Heart left ventricle (tissue), 16 donors: ENCODE data around the gene ANKRD61. TPM values are rescaled to one million over a fixed set of nuclear protein-coding genes. Genes with fewer than 3 reads are reported as not detected.
"Not testable (repeated sequence)": the region's sequence is repeated elsewhere in the genome, so short reads cannot be mapped to it uniquely, and the experiment has no call there.

Experiments used
- ATAC-seq, 4 donors: fragments of 200-7000 bp; cut with Tn5 transposase; one replicate each; pipeline ENCODE4 v1.9.1; 2020 to 2022; ENCODE audit warnings: moderate library complexity in 4 of 4, mild to moderate bottlenecking in 3 of 4, moderate number of reproducible peaks in 1 of 4
- DNase-seq, 5 donors: peaks; one replicate each; pipeline ENCODE4 v3.0.0-alpha.2; 2020
- H3K27ac ChIP-seq, 12 donors: fragments of 200-600 bp; sonication (generic) in 4 of 12; one replicate each; pipeline versions ENCODE4 v1.5.0 to v1.8.0; 2016 to 2022; ENCODE audit warnings: mild to moderate bottlenecking in 2 of 12
- H3K27me3 ChIP-seq, 9 donors: fragments of 200-600 bp; sonication (generic) in 2 of 9; one replicate each; pipeline versions ENCODE4 v1.5.1 to v1.8.0; 2016 to 2022; ENCODE audit warnings: mild to moderate bottlenecking in 3 of 9
- H3K36me3 ChIP-seq, 9 donors: fragments of 200-600 bp; sonication (generic) in 2 of 9; one replicate each; pipeline versions ENCODE4 v1.5.0 to v1.8.0; 2018 to 2022; ENCODE audit warnings: mild to moderate bottlenecking in 2 of 9
- H3K4me1 ChIP-seq, 12 donors: fragments of 200-600 bp; sonication (generic) in 4 of 12; one replicate each; pipeline versions ENCODE4 v1.5.0 to v1.8.0; 2016 to 2022; ENCODE audit warnings: mild to moderate bottlenecking in 3 of 12
- H3K4me3 ChIP-seq, 12 donors: fragments of 200-600 bp; sonication (generic) in 4 of 12; one replicate each; pipeline versions ENCODE4 v1.5.0 to v1.8.0; 2017 to 2022; ENCODE audit warnings: mild to moderate bottlenecking in 9 of 12, moderate library complexity in 4 of 12
- H3K9me3 ChIP-seq, 12 donors: fragments of 200-600 bp; sonication (generic) in 4 of 12; one replicate each; pipeline versions ENCODE4 v1.5.0 to v1.8.0; 2016 to 2022; ENCODE audit warnings: mild to moderate bottlenecking in 1 of 12
- POLR2A ChIP-seq, 2 donors: fragments of 450-650 bp; IDR thresholded peaks; one replicate each; pipeline ENCODE4 v1.6.1; 2017; ENCODE audit warnings: antibody characterized with exemption in 2 of 2, mild to moderate bottlenecking in 2 of 2, moderate library complexity in 2 of 2
- WGBS, 4 donors: extraction: QIAGEN DNeasy Blood & Tissue Kit in 2 of 4; methylation state at CpG; one replicate each; pipeline versions ENCODE4 v1.1.5 to v1.1.7; 2013 to 2018; 5-methylcytosine and 5-hydroxymethylcytosine counted together
- intact Hi-C, 10 donors: fragments of 100-400 bp; cut with DNase I; formaldehyde crosslinking; loops; one replicate each; pipeline versions ENCODE4 v1.11.1 to v1.14.2; 2022
- polyA plus RNA-seq, 2 donors: library from polyadenylated mRNA; stranded (reverse); fragments of 200-250 nt; gene quantifications; one replicate each; pipeline ENCODE4 v1.2.3, GENCODE V29; 2013
- total RNA-seq, 9 donors: library from RNA; depleted of rRNA in 2 of 9; stranded (reverse); fragments of >200 nt in 2 of 9; fragmentation: NEBNext Ultra II Directional in 3 of 9; extraction: Animal tissue kit (Norgen Biotek cat#: 25700) in 3 of 9; gene quantifications; one replicate each; pipeline versions ENCODE4 v1.1.0 to v1.2.4, GENCODE V29; 2016 to 2023
- TF ChIP-seq, protein P1 (sequence below), 12 donors: fragments of 200-600 bp; sonication (generic) in 4 of 12; IDR thresholded peaks; one replicate each; pipeline versions ENCODE4 v1.5.0 to v1.8.0; 2018 to 2022; ENCODE audit warnings: antibody characterized with exemption in 12 of 12, mild to moderate bottlenecking in 5 of 12
- donor health status: ischemic (EF 13 %, LVEDD 7.1; RV severe dilation, severe dysfunction).
- donor health status: healthy with polysubstance abuse.
- donor health status: DM: no; HTN: yes; CAD: no.
- donor health status: DM: no; HTN: no; CAD: no.
- donor health status: ischemic (EF 25% LVEDD 6.9; RV normal size, moderate dysfunction).
- donor health status: ischemic (EF 25% LVEDD 5.7; RV mildly dilated, moderate dysfunction).
- donor health status: healthy.
- donor health status: DM: yes; HTN: yes; CAD: no.
- donor health status: ischemic (EF 35%, LVEDD 5.7; RV mildly dilated, moderate dysfunction).
- donor health status: nonischemic (EF 11% LVEDD 7.7; RV severe dilation, severe dysfunction).
- donor health status: DM: yes; HTN: yes; CAD: no.
- donor health status: PGD.
- donor health status: ischemic (EF 29% LVEDD 5.4; RV normal size, mild dysfunction).
- donor health status: nonischemic (EF 23%, LVEDD 6.1; RV moderate dilation, normal function).

ANKRD61 gene
- total and polyA plus RNA-seq, 11 donors, result 0.19 to 0.28 (median 0.25) TPM; not detected in 8

DNA sequence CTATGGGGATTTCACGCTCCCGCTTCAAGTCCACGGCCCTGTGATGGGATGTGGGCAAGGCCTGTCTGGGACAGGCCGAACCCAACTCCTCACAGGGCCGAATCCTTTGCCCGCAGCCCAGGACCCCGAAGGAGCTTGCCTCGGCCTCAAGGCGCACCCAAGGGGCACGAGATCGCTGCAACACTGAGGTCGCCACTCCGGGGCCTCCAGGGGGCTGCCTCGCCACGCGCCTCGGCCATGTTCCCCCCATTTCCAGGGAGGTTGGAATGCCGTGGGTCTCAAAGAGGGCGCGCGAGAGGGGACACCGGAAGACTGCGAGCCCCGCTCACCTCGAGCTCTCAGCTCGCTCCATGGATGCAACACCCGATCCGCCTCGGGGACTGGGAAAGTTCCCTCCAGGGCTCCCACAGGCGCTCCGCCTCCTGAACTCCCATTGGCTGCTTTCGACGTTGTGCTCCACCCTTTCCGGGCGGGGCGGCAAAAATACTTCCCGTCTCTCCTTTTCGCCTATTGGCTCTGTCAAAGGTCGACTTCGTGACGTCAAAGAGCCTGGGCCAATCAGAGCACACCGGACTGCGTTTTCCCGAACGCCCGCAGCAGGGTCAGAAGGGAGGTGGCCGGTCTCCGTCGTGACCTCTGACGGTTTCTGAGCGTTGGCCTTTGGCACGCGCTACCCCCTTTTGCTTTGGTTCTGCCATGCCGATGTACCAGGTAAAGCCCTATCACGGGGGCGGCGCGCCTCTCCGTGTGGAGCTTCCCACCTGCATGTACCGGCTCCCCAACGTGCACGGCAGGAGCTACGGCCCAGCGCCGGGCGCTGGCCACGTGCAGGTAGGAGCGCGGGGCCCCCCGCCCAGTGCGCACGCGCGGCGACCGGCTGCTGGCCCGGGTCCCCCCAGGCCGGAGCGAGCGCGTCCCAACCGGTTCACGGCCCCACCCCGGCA is 22.2 kb upstream of the ANKRD61 start, which contains the start of the genes AIMP2 and PMS2:
Gene AIMP2, plus strand, starts transcription at position 605 of the 944 bp plus-strand sequence. Its CDS starts 92 bp downstream, at position 697.
Gene PMS2, minus strand, starts transcription at position 382 of the 944 bp plus-strand sequence. Its CDS starts 30 bp downstream, at position 352.
- DNase-seq, result peak; percentile 98 to 100 (median 99)
- intact Hi-C loops, result loop anchor here in 1 of 10 donors (10.0 kb wide), 1 partner anchor 316 kb away; no protein-coding TSS in a partner anchor
- Histone ChIP-seq H3K4me3 (peak within 1 kb of the TSS; percentile 59 to 87 (median 79)), H3K27me3 (no peaks in the 10 kb centered on the region), H3K9me3 (no peaks in the 10 kb centered on the region), H3K36me3 (peaks cover 0 to 35% (median 19%) of the 10 kb centered on the region in 9 donors), H3K27ac (peak within 1 kb of the TSS; percentile 80 to 99 (median 91)), H3K4me1 (peaks cover 0 to 45% (median 24%) of the 10 kb centered on the region in 12 donors)
- WGBS, 4 donors, result 0 to 1% (median 1%) methylated on average over 32 to 84 of the region's 84 CpGs
- peak in 1 of 2 donors; percentile 80 for TF ChIP-seq POLR2A (IDR thresholded peaks at IDR 0.05)
- TF ChIP-seq, protein P1, sequence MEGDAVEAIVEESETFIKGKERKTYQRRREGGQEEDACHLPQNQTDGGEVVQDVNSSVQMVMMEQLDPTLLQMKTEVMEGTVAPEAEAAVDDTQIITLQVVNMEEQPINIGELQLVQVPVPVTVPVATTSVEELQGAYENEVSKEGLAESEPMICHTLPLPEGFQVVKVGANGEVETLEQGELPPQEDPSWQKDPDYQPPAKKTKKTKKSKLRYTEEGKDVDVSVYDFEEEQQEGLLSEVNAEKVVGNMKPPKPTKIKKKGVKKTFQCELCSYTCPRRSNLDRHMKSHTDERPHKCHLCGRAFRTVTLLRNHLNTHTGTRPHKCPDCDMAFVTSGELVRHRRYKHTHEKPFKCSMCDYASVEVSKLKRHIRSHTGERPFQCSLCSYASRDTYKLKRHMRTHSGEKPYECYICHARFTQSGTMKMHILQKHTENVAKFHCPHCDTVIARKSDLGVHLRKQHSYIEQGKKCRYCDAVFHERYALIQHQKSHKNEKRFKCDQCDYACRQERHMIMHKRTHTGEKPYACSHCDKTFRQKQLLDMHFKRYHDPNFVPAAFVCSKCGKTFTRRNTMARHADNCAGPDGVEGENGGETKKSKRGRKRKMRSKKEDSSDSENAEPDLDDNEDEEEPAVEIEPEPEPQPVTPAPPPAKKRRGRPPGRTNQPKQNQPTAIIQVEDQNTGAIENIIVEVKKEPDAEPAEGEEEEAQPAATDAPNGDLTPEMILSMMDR (IDR thresholded peaks at IDR 0.05), result peak in 2 of 12 donors; percentile 6 to 25
- ATAC-seq, result peak; percentile 97 to 99 (median 98)

DNA sequence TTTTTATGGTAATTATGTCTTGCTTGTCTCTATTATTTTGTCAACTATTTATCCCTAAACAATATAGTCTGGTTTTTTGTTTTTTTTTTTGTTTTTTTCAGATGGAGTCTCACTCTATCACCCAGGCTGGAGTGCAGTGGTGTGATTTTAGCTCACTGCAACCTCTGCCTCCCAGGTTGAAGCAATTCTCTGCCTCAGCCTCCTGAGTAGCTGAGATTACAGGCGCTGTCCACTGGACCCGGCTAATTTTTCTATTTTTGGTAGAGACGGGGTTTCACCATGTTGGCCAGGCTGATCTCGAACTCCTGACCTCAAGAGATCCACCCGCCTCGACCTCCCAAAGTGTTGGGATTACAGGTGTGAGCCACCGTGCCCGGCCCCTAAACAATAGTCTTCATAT is 20.8 kb upstream of the ANKRD61 start:
- peak overlapping the region in 5 of 12 donors; percentile 75 to 85 (median 78) for H3K4me3 ChIP-seq
- not testable (repeated sequence) for ATAC-seq, DNase-seq, H3K27me3 ChIP-seq, H3K9me3 ChIP-seq
- H3K36me3 ChIP-seq, result peaks cover 0 to 28% (median 14%) of the 10 kb centered on the region in 9 donors
- peaks cover 0 to 45% (median 24%) of the 10 kb centered on the region in 12 donors for H3K4me1 ChIP-seq
- H3K27ac ChIP-seq, result peak overlapping the region in 6 of 12 donors; percentile 85 to 99 (median 93)
- WGBS, 4 donors, result 74 to 85% (median 84%) methylated on average over 8 of the region's 8 CpGs
- intact Hi-C loops, result loop anchor here in 1 of 10 donors (10.0 kb wide), 1 partner anchor 314 kb away; no protein-coding TSS in a partner anchor

DNA sequence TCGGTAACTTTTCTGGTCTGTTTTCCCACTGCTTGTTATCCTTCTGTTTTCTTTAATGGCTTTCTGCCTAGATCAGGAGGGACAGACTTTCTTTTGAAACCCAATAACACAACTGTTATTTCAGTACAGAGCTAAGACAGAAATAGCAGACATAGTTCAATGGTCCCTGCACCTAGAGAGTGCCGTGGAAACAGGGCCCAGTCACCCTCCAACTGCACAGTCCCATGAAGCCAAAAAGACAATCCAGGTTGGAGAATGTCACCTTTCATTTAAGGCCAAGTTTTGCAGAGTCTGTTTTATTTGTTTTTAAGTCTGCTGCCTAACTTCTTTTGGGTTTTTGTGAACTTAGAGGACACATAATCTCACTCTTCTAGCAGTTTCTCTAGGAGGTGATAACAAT is 19.6 kb upstream of the ANKRD61 start:
- Histone ChIP-seq H3K27me3 (no peaks in the 10 kb centered on the region), H3K4me1 (peaks cover 0 to 56% (median 26%) of the 10 kb centered on the region in 12 donors), H3K27ac (peak overlapping the region in 5 of 12 donors; percentile 11 to 38 (median 23)), H3K4me3 (no peak overlapping the region), H3K36me3 (peaks cover 0 to 34% (median 20%) of the 10 kb centered on the region in 9 donors), H3K9me3 (no peaks in the 10 kb centered on the region)
- intact Hi-C loops, result loop anchor here in 1 of 10 donors (10.0 kb wide), 1 partner anchor 313 kb away; no protein-coding TSS in a partner anchor
- 64 to 74% (median 70%) methylated on average over 2 of the region's 2 CpGs for WGBS, 4 donors
- DNase-seq (no peak), ATAC-seq (no peak)
- no peak for TF ChIP-seq POLR2A (IDR thresholded peaks at IDR 0.05)
- TF ChIP-seq, protein P1 (IDR thresholded peaks at IDR 0.05), result no peak

DNA sequence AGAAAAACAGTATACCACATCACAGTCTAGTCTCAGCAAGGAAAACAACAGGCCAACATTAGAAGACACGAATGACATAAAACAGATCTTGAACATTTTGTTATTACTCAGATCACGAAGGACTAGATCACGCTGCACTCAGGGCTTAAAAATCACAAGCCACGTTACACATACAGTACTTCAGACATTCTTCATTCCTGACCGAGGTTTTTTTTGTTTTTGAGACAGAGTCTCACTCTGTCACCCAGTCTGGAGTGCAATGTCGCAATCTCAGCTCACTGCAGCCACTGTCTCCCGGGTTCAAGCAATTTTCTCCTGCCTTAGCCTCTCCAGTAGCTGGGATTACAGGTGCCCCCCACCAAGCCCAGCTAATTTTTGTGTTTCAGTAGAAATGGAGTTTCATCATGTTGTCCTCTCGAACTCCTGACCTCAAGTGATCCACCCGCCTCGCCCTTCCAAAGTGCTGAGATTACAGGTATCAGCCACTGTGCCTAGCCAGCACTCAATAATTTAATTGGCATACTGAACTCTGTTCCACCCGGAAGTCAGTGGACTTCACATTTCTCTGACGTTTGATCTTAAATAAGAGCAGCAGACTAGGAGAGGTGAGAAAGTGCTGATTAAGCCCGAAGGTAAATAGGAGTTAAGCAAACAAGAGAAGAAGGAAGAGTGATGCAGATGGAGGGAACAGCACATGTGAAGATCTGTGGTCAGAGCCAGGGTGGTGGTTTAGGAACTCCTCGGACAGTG is 18.6 kb upstream of the ANKRD61 start:
- 65 to 68% (median 67%) methylated on average over 14 of the region's 14 CpGs for WGBS, 4 donors
- TF ChIP-seq, protein P1 (IDR thresholded peaks at IDR 0.05), result no peak
- TF ChIP-seq POLR2A (IDR thresholded peaks at IDR 0.05), result no peak
- H3K27me3 ChIP-seq, result no peaks in the 10 kb centered on the region
- peak overlapping the region in 4 of 12 donors; percentile 4 to 38 (median 22) for H3K27ac ChIP-seq
- intact Hi-C loops, result loop anchor here in 1 of 10 donors (10.0 kb wide), 1 partner anchor 312 kb away; no protein-coding TSS in a partner anchor
- peaks cover 0 to 44% (median 30%) of the 10 kb centered on the region in 9 donors for H3K36me3 ChIP-seq
- no peak overlapping the region for H3K4me3 ChIP-seq
- ATAC-seq, result no peak
- H3K4me1 ChIP-seq, result peaks cover 0 to 55% (median 24%) of the 10 kb centered on the region in 12 donors
- DNase-seq, result no peak
- H3K9me3 ChIP-seq, result no peaks in the 10 kb centered on the region
